ENCODE results near the gene ARID2.
A peak's percentile ranks its signal among the peaks of the same experiment; 100 is the strongest.

Gene ARID2

GRCh38 chr12:45878630-45879255 lies 149.2 kb downstream of the ARID2 start:
- DNase-seq: no peak

- no peak for DNase-seq
These were observed 149.9 kb downstream of the ARID2 start for GRCh38 chr12:45879363-45879895.

GRCh38 chr12:45880533-45880932 lies 151.0 kb downstream of the ARID2 start:
- DNase-seq: no peak

GRCh38 chr12:45883187-45883586 lies 153.7 kb downstream of the ARID2 start:
- no peak for DNase-seq

- DNase-seq: no peak
These were observed 157.2 kb downstream of the ARID2 start for GRCh38 chr12:45886685-45887084.

- no peak for DNase-seq
These were observed 158.0 kb downstream of the ARID2 start for GRCh38 chr12:45887544-45887943.

GRCh38 chr12:45890276-45890675 lies 160.8 kb downstream of the ARID2 start:
- no peak for DNase-seq

- no peak for DNase-seq
These were observed 163.7 kb downstream of the ARID2 start for GRCh38 chr12:45893240-45893639.

GRCh38 chr12:45895961-45896360 lies 166.5 kb downstream of the ARID2 start:
- no peak for DNase-seq

- DNase-seq: no peak
These were observed 168.6 kb downstream of the ARID2 start for GRCh38 chr12:45898094-45898493.

- no peak for DNase-seq
These were observed 178.4 kb downstream of the ARID2 start for GRCh38 chr12:45907955-45908354.

- no peak for DNase-seq
These were observed 179.7 kb downstream of the ARID2 start for GRCh38 chr12:45909041-45909713.

GRCh38 chr12:45912774-45913173 lies 183.3 kb downstream of the ARID2 start:
- peak; percentile 78 for DNase-seq

GRCh38 chr12:45913631-45914030 lies 184.1 kb downstream of the ARID2 start:
- no peak for DNase-seq

- DNase-seq: no peak
These were observed 184.6 kb downstream of the ARID2 start for GRCh38 chr12:45914090-45914489.

- no peak for DNase-seq
These were observed 185.9 kb downstream of the ARID2 start for GRCh38 chr12:45915405-45915804.

- no peak for DNase-seq
These were observed 189.3 kb downstream of the ARID2 start for GRCh38 chr12:45918818-45919217.

GRCh38 chr12:45928309-45928708 lies 198.8 kb downstream of the ARID2 start:
- no peak for DNase-seq

GRCh38 chr12:45930369-45930768 lies 200.9 kb downstream of the ARID2 start:
- DNase-seq: no peak

- no peak for DNase-seq
These were observed 204.0 kb downstream of the ARID2 start for GRCh38 chr12:45933504-45933903.

GRCh38 chr12:45934956-45935355 lies 205.4 kb downstream of the ARID2 start:
- peak; percentile 20 for DNase-seq

GRCh38 chr12:45938566-45938965 lies 209.1 kb downstream of the ARID2 start:
- no peak for DNase-seq

GRCh38 chr12:45939759-45940158 lies 210.3 kb downstream of the ARID2 start:
- no peak for DNase-seq

GRCh38 chr12:45944771-45945170 lies 215.3 kb downstream of the ARID2 start:
- no peak for DNase-seq

- no peak for DNase-seq
These were observed 216.9 kb downstream of the ARID2 start for GRCh38 chr12:45946435-45946834.

All from NCI-H1436 (cell line).